Measurements from ENCODE around the gene DIS3L2.
"Not testable (repeated sequence)": the region's sequence is repeated elsewhere in the genome, so short reads cannot be mapped to it uniquely, and the experiment has no call there.

Gene DIS3L2

GRCh38 chr2:231929961-231930592, 31.4 kb upstream of the DIS3L2 start:
- DNase-seq: peak; percentile 33 to 41

GRCh38 chr2:231930593-231931281, 30.8 kb upstream of the DIS3L2 start:
- no peak for DNase-seq

GRCh38 chr2:231931481-231931915, 30.0 kb upstream of the DIS3L2 start:
- DNase-seq: no peak

GRCh38 chr2:231932711-231932970, 28.9 kb upstream of the DIS3L2 start:
- no peak for DNase-seq

GRCh38 chr2:231932985-231933915, 28.3 kb upstream of the DIS3L2 start:
- DNase-seq: no peak

GRCh38 chr2:231933916-231934401, 27.6 kb upstream of the DIS3L2 start:
- DNase-seq: no peak

- DNase-seq: no peak
Measured at GRCh38 chr2:231934441-231935206, 26.9 kb upstream of the DIS3L2 start.

GRCh38 chr2:231935207-231935524, 26.3 kb upstream of the DIS3L2 start:
- no peak for DNase-seq

- no peak for DNase-seq
Measured at GRCh38 chr2:231935815-231936214, 25.7 kb upstream of the DIS3L2 start.

- no peak for DNase-seq
Measured at GRCh38 chr2:231936491-231936890, 25.0 kb upstream of the DIS3L2 start.

- no peak for DNase-seq
Measured at GRCh38 chr2:231937057-231937456, 24.5 kb upstream of the DIS3L2 start.

- DNase-seq: no peak
Measured at GRCh38 chr2:231939022-231939421, 22.5 kb upstream of the DIS3L2 start.

GRCh38 chr2:231940795-231941194, 20.7 kb upstream of the DIS3L2 start:
- no peak for DNase-seq

- no peak for DNase-seq
Measured at GRCh38 chr2:231941673-231942072, 19.8 kb upstream of the DIS3L2 start.

GRCh38 chr2:231942180-231942579, 19.3 kb upstream of the DIS3L2 start:
- DNase-seq: no peak

GRCh38 chr2:231946241-231946814, 15.2 kb upstream of the DIS3L2 start:
- no peak for DNase-seq

- DNase-seq: not testable (repeated sequence)
Measured at GRCh38 chr2:231947112-231947511, 14.4 kb upstream of the DIS3L2 start.

- no peak for DNase-seq
Measured at GRCh38 chr2:231947694-231948093, 13.8 kb upstream of the DIS3L2 start.

- no peak for DNase-seq
Measured at GRCh38 chr2:231951452-231952035, 10.0 kb upstream of the DIS3L2 start.

- no peak for DNase-seq
Measured at GRCh38 chr2:231955758-231956472, 5.6 kb upstream of the DIS3L2 start.

GRCh38 chr2:231957913-231958763, 3.4 kb upstream of the DIS3L2 start:
- DNase-seq: no peak

Data from stimulated activated CD4-positive, alpha-beta T cell treated with anti-CD3 and anti-CD28 coated beads, Interleukin-2, amount 100 ng/mL, for 48 hours (primary cell).